CD4-positive, alpha-beta T cell treated with Interleukin-15 for 4 hours (primary cell): ENCODE results near the gene RPS18.

Experiments
- DNase-seq: peaks from one replicate; pipeline ENCODE4 v3.0.0-alpha.2; 2020; ENCODE audit warnings: low spot score

Gene RPS18

DNA sequence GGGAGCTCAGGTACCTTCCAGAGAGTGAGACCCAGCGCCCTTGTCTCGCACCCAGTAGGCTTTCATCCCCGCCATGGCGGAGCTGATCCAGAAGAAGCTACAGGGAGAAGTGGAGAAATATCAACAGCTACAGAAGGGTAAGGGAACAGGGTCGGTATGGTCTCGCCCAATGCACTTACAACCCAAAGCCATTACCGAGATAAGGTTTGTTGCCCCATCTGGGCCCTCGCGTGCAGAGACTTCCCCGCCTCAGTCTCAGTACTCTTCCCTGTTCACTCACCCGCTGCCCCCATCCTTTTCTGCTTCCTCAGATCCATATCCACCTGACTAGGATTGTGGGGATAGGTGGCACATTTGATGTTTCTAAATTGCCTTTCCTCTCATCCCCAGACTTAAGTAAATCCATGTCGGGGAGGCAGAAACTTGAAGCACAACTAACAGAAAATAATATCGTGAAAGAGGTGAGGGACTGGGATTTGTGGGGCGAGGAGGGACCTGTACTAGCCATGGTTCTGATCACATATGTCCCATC lies 18.0 kb downstream of the RPS18 start:
- DNase-seq: no peak

DNA sequence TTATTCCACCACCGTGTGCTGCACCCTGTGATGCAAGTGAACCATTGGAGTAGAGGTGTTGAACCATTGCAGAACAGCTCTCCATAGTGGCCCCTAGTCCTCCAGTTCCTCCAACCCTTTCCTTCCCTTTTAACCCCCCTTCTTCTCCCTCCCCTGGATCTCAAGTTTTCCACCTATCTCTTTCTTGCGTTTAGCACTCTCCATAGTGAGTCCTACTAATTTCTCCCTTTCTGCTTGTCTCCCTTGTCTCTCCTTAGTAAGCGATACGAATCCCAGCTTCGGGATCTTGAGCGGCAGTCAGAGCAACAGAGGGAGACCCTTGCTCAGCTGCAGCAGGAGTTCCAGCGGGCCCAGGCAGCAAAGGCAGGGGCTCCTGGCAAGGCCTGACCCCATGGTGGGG lies 18.6 kb downstream of the RPS18 start:
- no peak for DNase-seq

DNA sequence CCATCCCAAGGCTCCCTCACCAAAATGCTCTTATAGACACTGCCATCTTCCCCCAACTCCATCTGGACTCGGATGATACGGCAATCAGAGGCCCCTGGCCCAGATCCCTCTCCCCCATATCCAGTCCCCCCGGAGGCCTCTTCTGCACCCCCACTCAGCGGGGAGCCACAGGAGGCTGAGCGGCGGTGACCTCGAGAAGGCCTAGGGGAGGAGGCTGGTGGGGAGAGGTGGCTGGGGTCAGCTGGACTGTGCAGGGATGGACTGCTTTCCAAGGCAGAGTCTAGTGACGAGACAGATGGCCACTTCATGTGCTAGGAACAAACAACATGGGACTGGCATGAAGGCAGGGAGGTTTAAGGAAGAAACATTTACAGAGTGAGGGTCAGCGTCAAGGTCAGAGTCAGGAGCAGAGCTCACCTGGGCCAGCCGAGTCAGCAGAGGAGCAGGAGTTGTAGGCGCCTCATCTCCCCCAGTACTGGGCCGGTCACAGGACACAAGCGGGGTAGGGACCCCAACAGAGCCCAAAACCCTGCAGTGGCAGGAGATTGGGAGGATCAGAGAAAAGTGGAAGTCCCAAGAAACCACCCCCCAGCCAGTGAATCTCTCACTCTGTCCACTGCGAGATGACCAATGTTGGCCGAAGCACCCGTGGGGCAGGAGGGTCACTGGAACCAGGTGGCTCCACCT lies 21.3 kb downstream of the RPS18 start:
- DNase-seq: no peak

DNA sequence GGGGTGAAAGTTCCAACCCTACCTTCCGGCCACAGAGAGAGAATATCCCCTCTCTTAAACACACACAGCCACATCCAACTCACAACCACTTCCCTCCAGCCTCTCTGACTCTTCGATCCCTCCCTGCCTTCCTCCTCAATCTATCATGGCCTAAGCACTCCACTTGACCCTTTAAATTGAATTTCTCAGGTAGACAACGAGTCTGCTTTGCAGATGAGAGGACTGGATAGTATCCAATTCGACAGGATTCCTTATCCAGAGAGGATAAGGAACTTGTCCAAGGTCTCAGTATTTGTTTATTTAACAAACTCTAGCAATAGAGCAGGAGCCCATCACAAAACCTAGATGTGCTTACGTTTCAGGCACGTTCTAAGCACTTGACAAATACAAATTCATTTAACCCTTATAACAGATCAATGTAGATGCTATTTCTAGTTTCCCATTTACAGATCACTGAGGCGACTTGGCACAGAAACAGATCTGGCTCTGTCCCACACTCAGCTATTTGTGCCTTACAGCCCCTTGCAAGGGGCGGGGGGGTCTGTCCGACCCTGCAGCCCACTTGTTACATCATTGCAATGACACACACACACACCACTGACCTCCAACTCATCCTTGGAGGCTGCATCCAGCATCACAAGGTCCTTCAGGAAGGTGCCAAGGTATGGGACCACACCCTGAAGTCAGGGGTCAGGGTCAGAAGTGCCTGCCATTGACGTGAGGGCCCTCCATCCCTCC lies 22.4 kb downstream of the RPS18 start:
- DNase-seq: no peak

GRCh38 chr6:33295621-33296369 lies 23.9 kb downstream of the RPS18 start:
- DNase-seq: no peak

- no peak for DNase-seq
These were observed 25.0 kb downstream of the RPS18 start for GRCh38 chr6:33296797-33297405.

DNA sequence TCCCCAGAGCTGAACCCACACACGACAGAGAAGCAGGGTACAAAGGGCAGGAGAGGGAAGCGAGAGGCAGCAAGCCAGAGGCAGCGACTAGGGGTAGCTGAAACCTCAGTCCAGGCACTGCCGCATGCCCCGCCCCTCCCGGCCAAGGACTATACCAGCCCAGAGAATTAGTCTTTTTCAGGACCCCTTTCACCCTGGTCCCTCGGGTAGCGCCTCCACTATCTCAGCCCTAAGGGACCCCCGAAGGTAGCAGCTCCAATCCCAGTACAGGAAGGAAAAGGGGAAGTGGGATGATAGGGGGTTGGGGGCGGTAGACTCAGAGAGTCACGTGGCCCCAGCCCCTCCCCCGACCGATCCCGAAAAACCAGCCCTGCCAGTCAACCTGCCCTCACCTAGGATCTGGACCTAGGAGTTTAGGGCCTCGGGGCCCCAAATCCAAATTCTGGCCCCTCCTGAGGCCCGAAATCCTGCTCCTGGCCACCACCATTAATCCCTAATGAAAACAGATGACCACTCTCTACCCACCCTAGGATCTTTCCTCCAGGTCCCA lies 25.6 kb downstream of the RPS18 start:
- no peak for DNase-seq

DNA sequence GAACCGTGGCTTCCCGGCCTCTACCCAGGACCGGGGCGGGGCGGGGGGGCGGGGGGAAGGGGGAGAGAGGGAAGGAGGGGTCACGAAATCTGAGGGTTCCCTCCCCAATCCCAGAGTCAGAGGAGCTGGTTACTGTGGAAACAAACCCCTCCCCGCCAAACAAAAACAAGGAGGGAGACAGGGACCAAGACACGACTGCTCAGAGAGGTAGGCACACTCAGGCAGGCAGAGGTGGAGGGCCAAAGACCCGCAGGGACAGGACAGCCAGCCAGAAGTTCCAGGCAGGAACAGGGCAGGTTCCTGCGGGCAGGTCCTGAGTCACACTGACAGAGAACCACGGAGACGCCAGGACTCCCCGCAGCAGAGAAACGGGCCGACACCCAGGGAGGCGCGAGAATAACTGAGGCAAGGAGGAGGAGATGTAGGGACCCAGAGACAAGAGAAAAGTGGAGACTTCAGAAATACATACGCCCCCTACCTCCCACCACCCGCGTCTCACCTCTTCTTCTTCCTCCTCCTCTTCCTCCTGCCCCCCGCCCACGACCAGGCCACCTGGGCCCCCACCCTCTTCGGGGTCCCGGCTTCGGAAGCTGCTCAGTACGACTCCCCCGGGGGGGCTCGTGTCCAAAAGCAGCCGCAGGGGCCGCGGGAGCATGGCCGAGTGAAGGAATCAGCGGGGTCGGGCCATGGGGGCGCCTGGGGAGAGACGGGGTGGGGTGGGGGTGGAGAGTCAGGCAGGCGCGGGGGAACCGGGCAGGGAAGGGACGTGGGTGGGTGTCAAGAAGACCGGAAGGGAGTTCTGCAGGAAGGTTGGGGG lies 26.3 kb downstream of the RPS18 start:
- peak; percentile 87 for DNase-seq

DNA sequence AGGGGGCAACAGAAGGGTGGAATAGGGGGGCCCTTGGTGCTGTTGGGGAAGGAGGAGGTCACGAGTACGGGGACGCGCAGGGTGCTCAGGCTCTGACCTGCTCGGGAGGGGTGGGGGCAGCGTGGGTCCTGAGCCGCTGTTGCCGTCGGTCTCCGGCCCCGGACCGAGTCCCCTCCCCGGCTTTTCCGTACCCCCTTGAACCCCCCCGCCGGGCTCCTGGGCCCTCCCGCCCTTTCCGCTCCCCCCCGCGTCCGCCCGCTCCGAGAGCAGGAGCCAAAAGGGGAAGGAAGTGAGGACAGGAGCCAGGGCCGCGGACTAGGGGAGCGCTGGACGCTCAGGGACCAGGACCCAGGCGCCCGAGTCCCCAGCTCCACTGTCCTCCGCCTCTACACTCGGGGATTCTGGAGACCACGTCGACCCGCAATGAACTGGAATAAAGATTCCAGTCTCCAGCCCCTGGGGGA lies 26.9 kb downstream of the RPS18 start, which contains the start of gene RGL2:
Gene RGL2 (minus strand): TSS at position 170 of the 464 bp plus-strand sequence. CDS start 332 bp downstream, outside the sequence.
- DNase-seq: peak; percentile 64

DNA sequence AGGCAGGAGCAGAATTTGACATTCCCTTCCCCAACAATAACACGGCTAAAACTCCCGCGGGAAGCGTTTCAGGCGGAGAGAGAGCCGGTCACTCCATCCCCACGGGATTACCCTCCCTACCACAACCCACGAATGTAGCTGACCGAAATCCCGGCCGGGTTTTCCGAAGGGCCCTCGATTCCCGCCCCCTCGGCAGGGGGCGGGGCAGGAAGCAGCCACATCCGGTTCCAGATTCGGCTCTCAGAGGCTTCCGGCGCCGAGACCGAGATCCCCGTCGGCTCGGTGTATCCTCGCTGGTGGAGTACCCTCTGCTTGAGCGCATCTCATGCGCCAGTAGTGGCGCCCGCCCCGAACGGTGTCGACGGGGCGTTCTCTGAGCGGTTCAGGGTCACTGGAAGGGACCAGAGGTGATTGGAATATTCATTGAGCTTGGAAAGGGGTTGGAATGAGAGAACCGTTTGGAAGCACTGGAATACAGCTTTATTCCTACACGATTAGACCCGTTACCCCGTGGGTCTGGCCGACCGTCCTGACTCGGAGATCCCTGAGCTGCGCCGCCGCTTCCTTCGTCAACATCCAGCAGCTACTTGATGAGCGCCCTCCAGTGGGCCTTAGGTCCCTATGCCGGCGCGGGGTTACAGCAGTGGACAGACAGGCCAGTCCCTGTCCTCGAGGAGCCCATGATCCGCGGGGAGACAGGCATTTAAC lies 27.5 kb downstream of the RPS18 start:
- peak; percentile 93 for DNase-seq

DNA sequence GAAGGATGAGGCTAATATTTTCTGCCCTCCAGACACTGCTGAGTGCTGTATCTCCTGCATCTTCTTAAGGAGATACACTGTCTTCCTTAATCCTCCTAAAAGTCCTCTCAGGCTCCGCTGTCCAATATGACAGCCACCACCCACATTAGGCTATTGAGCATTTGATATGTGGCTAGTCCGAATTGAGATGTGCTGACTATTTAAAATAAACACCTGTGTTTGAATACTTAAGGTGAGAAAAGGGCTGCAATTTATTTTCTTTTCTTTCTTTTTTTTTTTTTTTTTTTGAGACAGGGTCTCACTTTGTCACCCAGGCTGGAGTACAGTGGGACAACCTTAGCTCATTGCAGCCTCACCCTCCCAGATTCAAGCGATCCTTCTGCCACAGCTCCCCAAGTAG lies 30.0 kb downstream of the RPS18 start:
- no peak for DNase-seq

GRCh38 chr6:33304216-33304615 lies 32.3 kb downstream of the RPS18 start:
- no peak for DNase-seq

- DNase-seq: no peak
These were observed 33.2 kb downstream of the RPS18 start for GRCh38 chr6:33305052-33305451.

DNA sequence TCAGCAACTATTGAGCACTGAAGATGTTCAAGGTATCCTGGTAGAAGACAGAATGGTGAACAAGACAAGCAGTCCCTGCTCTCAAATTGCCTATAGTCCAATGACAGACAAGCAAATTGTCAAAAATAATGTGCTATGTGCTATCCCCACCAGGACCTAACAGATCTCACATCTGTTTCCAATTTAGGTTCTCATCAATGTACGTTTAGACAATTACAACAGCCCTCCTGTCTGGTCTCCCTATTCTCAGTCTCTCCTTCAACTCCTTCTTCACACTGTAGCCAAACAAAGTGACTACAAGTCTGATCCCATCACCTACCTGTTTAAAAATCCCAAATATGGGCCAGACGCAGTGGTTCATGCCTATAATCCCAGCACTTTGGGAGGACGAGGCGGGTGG lies 34.5 kb downstream of the RPS18 start:
- DNase-seq: no peak

- peak; percentile 91 for DNase-seq
These were observed 40.7 kb downstream of the RPS18 start for GRCh38 chr6:33312361-33313104.

DNA sequence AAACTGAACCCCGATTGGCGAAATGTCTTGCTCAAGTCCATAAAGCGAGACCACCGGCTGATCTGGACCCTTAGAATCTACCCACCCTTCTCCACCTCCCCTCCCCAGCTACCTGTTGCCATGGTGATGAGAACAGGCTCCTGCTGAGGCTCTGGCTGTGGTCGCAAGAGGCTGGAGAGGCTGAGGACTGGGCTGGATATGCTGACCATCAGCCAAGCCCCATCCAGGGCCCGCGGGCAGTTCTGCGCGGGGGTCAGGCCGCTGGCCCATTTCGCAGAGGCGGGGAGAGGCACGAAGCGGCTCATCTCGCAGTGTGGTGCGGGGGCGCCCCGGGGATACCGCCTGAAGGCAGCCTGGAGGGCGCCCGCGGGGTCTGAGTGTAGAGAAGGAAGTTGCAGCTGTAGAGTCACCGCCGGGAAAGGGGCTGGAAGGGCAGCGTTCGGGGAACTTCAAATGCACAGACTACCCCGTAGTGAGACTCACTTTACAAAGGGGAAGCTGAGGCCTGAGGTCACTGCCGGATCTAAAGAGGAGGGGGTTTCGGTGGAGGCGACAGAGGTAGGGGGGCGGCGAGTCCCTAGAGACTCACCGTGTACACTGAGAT lies 41.3 kb downstream of the RPS18 start:
- peak; percentile 25 for DNase-seq

- peak; percentile 92 for DNase-seq
These were observed 42.0 kb downstream of the RPS18 start, which contains the start of gene TAPBP for GRCh38 chr6:33313709-33314514. TAPBP (minus strand) TSS chr6:33314078; CDS start chr6:33314041, 37 bp downstream.

DNA sequence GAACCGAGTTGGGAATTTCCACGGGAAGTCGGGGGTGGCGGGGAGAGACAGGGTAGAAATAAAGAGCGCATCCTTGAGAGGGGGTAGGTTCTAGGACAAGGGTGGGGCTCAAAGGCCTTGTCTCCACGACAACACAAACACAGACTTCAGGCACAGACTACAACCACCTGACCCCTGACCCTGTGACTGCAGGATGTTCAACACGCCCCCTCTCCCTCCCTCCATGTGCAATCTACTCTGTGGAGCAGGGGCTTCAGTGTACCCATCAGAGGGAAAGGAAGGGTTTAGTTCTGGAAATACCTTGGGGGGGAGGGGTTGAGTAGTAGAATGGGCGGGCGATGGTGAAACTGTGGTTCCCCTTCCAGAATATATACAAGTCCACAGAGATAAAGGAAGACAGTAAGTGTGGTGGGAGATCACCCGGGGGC lies 42.7 kb downstream of the RPS18 start:
- DNase-seq: peak; percentile 89
